Activated CD8-positive, alpha-beta memory T cell treated with anti-CD3 and anti-CD28 coated beads for 4 hours (primary cell): Measurements from ENCODE around the gene CHAF1A.

Experiments used
- DNase-seq, 2 donors: peaks; one replicate each; pipeline ENCODE4 v3.0.0-alpha.2; 2020; ENCODE audit warnings: low read depth in 2 of 2

Gene CHAF1A

GRCh38 chr19:4454747-4455718, 52.6 kb downstream of the CHAF1A start:
- DNase-seq = no peak

- DNase-seq = no peak
Observed at GRCh38 chr19:4455719-4456475, 53.5 kb downstream of the CHAF1A start.

- no peak for DNase-seq
Observed at GRCh38 chr19:4456476-4456842, 54.0 kb downstream of the CHAF1A start.

- peak in 1 of 2 donors; percentile 11 for DNase-seq
Observed at GRCh38 chr19:4456843-4457653, 54.6 kb downstream of the CHAF1A start.

- DNase-seq = peak; percentile 91 to 95
Observed at GRCh38 chr19:4457654-4458395, 55.4 kb downstream of the CHAF1A start, which contains the start of gene UBXN6. UBXN6 (minus strand) TSS chr19:4457794; CDS start chr19:4457697, 97 bp downstream.

GRCh38 chr19:4464815-4465581, 62.6 kb downstream of the CHAF1A start:
- no peak for DNase-seq

- no peak for DNase-seq
Observed at GRCh38 chr19:4467835-4468234, 65.4 kb downstream of the CHAF1A start.

- peak; percentile 92 to 96 for DNase-seq
Observed at GRCh38 chr19:4471403-4472173, 69.1 kb downstream of the CHAF1A start.

GRCh38 chr19:4472174-4472974, 69.9 kb downstream of the CHAF1A start, which contains the start of gene HDGFL2:
HDGFL2 (plus strand) TSS chr19:4472297; CDS start chr19:4472351, 54 bp downstream.
- DNase-seq = no peak

- no peak for DNase-seq
Observed at GRCh38 chr19:4473011-4473762, 70.7 kb downstream of the CHAF1A start.

GRCh38 chr19:4473763-4474513, 71.5 kb downstream of the CHAF1A start:
- DNase-seq = no peak

GRCh38 chr19:4474514-4475022, 72.1 kb downstream of the CHAF1A start:
- DNase-seq = no peak

GRCh38 chr19:4477034-4477801, 74.8 kb downstream of the CHAF1A start:
- no peak for DNase-seq

- DNase-seq = no peak
Observed at GRCh38 chr19:4482721-4483364, 80.4 kb downstream of the CHAF1A start.

- DNase-seq = no peak
Observed at GRCh38 chr19:4483385-4483784, 80.9 kb downstream of the CHAF1A start.

- no peak for DNase-seq
Observed at GRCh38 chr19:4487572-4487971, 85.1 kb downstream of the CHAF1A start.
